GM19463 (cell line): Measurements from ENCODE around the gene NUAK2.

ENCODE experiments used
- ATAC-seq: cut with Tn5 transposase; IDR thresholded peaks from one replicate; pipeline ENCODE4 v1.9.1; 2021; ENCODE audit warnings: mild to moderate bottlenecking, moderate library complexity; ENCODE audit not compliant: unreplicated experiment

NUAK2 gene

DNA sequence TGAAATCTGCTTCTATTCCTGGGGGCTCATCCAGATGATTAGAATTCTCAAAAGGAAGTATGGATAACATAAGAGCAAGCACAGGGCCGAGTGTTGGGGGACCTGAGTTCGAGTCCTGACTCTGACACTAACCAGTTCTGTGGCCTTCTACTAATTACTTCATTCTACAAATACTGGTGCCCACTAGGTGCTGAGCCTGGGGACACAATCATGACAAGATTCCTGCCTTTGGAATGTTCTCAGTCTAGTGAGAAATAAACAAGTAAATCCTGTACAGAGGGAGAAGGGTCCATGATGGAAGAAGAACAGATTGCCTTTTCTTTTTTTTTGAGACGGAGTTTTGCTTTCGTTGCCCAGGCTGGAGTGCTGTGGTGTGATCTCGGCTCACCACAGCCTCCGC lies 2.2 kb upstream of the NUAK2 start:
- no peak for ATAC-seq

DNA sequence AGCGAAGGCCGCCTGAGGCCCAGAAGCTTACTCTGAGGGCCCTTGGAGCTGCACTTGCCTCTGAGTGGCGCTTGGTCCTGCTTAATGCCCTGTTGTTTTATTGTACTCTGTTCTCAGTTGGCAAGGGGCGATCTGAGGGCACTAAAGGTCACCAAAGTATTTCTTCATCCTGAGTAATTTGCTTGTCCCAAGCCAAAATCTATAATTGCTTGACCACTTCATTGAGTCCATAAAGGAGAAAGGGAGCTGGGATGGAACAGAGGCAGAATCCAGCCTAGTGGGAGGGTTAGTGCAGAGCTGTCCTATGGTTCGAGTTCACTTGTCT lies 376 bp upstream of the NUAK2 start:
- ATAC-seq: no peak

DNA sequence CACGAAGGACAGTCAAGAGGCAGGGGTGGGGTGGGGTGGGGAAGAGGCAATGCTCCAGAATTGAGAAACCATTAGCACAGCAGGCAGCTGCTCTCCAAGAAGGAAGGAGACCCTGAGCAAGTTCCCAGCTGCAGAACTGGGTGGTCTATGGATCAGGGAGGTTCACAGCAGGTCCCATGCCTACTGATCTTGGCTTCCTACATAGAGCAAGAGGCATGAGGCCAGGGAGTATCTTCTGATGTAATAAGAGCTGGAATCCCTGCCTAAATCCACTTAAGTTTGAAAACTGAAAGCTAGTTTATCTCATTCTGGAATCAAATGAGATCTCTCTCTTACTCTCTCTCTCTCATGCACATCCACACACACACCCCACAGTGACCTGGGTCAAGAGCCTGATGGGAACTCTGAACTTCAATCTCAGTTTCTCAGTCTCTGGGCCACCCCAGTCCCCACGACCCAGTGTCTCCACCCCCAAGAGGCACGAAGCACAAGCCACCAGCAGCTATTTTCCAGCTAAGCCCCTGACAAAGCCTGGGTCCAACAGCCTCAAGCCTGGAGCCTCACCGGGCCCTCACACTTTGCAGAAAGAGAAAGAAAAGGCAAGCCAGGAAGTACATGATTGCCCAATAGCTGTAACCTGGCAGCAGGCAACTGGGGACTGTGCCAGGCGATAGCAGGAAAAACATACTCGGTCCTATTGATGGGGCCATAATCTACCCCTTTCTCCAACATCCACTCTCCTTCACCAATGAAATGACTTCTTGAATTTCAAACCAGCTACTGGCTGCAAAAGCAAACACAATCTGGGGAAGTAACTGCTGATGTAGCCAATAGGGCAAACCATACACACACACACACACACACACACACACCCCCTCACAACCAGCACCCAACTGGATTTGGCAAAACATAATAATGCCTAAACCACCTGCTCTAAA lies 2.2 kb downstream of the NUAK2 start:
- ATAC-seq: no peak

DNA sequence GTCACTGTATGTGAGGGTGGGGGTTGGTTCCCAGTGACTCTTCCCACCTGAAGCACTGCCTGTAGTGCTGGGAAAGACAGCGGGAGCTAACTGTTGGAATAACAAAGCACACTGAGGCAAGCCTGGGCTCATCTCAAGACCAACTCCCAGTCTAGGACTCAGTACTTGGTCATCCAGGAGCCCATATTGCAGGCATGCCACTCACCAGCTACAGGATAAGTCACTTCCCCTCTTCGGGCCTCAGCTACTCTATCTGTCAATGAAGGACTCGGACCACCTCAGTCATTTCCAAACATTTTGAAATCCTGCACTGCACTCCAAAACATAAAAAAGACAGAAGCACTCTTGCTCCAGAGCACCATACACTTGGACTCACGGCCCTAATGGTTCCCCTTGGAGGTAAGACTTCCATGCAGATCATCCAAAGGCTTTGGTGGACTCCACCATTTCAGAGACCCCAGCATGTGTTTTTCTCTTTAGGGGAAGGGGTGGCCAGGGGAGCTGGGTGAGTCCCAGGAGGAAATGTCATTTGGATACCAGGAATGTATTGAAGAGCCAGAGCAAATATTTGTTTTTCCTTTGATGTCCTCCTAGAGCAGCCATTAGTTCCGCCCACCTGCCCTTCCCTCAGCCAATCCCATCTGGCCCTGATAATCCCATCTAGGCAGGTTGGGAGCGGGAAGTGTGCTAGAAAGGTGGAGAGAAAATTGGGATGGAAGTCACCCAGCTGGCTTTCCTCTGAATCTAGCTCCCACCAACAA lies 3.1 kb downstream of the NUAK2 start:
- no peak for ATAC-seq

DNA sequence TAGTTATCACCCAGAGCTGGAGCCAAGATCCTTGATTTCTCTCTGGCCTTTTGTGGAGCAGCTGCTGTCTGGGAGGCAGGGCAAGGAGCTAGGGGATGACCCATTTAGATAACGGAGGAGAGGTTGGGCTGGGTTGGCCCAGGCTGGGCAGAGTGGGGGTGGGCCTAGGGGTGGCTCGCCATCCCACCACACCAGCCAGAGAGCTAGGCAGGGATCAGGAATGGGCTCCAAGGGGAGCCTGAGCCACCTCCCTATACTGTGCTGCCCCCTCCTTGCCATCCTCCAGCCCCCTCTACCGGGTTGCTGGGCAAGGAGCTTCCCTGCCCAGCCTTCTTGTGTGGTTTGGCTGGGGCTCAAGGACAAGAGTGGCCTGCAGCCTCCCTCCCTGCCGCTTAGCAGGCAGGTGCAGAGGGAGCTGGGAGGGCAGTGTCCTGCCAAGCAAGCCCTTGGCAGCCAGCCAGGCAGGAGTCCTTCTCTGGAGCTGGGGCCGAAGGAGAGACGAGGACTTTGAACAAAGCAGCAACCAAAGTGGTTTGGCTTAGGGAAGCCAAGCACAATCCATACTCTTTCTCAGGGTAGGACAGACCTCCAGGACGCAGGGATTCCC lies 4.1 kb downstream of the NUAK2 start:
- ATAC-seq: no peak

DNA sequence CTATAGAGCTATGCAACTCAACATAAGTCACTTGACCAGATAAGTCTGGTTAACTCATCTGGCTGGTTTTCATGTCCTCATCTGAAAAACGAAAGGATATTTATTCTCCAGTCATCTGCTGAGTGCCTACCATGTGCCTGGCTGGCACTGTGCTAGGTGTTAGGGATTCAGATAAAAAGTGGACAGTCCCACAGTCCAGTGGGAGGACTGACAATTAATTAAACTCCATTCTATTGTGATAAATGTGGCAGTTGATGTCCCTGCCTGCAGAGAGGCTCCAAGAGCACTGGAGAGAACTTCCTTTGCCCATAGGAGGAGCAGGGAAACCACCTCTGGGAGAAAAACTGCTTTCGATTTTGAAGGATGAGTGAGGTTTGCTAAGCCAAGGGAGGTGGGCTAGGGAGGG lies 5.4 kb downstream of the NUAK2 start:
- no peak for ATAC-seq

DNA sequence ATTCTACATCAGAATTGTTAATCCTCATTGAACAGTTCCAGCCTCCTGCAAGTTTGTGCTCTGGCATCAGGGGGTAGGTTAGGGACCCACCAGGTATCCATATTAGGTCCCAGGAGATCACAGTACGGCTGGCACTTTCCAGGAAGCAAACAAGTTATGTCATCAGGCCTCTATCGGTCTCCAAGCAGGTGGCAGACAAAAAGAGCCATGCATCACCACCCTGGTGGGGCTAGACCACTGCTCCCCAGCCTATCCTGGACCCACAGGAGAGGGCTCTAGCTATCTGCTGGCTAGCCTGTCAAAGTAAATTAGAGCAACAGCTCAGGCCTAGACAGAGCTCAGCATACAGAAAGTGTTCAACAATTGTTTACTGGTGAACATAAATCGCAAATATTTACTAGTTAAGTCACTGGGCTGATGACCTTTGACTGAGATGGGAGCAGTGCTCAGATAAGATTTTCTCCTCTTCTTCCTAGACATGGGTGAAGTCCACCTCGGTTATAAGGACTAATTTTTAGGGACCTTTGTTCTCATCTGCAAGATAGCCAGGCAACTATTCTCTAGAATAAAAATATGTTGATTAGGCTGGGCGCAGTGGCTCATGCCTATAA lies 6.4 kb downstream of the NUAK2 start:
- ATAC-seq: no peak

DNA sequence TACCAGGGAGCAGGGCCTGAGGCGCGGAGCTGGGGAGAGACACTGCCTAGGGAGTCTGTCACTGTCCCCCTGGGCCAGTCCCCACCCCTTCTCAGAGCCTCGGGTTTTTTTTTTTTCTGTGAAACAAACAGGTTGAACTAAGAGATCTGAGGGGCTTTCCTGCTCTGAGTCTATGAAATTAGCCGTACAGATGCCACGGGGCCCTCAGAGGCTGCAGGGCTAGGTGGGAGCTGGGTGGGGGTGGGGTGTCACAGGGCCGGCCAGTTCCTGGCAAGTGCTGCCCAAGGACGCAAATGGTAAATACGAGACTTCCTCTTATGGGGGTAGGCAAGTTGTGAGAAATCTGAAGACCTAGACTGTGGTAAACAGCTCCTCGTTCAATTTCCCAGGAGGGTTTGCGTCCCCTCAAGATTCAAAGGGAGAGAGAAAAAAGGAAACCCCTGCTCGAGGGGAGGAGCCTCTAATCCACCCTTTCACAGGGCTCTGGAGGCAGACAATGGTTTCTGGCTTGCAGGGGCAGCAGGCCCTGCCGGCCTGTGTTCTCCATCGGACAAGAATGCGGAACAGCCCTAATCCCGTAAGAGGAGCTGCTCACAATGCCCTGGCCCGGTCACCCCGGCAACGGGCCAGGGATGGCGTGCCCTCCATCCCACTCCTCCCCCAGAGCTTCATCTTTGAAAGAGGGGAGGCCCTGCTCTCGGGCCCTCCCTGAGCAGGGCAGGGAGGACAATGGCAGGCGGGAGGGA lies 7.8 kb downstream of the NUAK2 start:
- ATAC-seq: no peak

DNA sequence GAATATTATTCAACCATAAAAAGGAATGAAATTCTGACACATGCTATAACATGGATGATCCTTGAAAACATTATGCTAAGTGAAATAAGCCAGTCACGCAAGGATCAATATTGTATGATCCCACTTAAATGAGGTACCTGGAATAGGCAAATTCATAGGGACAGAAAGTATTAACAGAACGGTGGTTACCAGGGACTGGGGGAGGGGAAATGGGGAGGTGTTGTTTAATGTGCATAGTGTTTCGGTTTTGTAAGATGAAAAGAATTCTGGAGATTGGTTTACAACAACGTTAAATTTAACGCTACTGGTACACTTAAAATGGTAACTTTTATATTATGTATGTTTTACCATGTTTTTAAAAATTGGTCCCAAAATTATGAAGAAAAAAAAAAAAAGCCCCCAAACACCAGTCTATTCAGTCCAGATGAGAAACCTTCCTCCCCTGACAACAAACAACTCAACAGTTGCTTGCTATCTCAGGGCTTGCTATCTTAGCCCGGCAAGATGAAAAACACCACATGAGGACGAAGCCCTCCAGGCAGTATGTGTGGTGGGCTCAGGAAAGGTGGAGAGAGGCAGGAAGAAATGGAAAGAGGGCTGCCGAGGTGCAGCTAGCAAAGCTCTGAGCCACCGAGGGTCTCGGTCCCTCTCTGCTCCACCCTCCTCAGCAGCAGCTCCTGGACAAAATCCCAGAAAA lies 8.5 kb downstream of the NUAK2 start:
- ATAC-seq: no peak

DNA sequence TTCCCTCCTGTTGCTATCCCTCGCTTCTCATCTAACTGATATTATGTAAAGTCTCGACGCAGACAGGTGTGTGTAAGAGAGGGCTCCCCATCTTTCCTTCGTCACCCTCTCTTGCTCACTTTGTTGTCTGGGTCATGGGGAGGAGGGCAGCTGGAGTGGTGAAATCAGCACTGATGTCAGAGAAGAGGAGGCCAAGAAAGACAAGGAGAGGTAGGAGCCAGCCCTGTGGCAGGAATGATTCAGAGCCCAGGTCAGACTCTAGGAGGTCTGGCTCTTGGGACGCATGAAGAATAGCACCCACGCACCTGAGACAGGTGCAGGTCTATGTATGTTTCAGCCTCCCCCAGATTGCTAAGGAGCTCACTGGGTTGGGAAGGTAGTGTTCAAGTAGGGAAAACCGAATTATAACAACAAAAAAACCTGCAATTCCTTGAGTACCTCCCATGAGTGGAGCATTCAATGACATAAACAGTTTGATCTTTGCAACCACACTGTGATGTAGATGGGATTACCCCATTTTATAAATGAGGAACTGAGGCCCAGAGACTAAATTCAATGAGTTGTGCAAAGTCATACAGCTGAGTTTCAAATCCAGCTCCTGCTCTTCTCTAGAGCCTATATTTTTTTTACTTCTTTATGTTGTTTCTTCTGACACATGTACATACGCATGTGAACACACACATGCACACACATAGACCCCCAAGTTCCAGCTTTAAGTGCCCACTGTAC lies 10.4 kb downstream of the NUAK2 start:
- ATAC-seq: no peak

DNA sequence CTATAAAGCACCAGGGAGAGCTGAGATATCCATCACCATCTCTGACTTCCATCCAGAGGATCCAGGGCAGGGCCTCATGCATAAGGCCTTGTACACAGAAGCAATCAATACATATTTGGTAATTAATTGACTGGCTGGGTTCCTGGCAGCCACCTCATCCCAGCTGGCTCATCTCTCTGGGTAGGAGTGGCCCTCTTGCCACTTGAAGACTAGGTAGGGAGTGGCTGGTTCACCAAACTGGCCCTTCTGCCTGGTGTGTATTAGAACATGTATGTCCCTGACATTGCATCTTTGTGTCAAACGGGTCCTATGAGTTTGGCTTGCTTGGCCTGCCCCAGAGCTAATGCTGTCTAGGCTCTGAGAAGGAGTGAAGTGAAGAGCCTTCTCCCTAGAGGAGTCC lies 11.8 kb downstream of the NUAK2 start:
- no peak for ATAC-seq

DNA sequence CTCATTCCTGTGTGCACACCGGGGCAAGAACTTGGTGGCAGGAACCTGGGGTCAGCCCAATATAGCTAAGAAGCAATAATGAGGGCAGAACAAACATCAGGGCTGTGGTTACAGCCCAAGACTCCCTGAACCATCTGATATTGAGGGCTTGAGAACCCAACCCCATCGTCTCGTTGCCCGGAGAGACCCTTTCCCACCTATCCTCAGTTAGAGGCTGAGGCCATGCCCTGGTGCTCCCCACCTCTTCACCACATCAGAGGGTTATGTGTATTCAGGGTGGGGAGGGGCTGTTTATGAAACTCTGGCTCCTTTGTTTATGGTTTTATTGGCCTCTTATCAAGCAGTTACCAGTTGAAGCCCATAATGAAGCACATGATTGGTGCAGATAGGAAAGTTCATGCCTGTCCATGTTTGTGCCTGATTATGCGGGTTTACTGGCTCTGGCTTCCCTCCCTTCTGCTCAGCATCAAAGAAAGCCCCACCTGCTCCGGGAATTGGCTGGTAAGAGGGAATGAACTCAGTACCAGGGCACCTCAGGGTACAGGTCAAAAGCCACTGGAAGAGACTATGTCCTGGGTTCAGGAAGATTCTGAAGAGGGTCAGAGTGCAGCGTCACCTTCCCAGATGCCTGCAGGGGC lies 14.5 kb downstream of the NUAK2 start:
- ATAC-seq: no peak

DNA sequence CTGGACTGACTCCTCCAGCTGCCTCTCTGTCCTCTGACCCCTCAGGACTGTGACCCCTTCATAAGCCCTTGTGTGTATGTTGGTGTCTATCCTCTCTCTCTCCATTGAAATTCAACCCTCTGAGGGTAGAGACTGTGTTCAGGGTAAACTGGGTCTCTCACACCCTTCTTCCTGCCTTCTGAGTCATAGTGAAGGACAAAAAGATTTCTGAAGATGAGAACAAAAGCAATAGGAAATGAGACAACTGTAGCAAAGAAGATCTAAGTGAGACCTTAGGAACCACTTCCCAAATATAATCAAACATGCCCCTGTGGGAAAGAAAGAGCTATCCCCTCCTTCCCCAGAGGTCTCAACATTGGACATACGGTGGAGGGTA lies 16.9 kb downstream of the NUAK2 start:
- no peak for ATAC-seq

DNA sequence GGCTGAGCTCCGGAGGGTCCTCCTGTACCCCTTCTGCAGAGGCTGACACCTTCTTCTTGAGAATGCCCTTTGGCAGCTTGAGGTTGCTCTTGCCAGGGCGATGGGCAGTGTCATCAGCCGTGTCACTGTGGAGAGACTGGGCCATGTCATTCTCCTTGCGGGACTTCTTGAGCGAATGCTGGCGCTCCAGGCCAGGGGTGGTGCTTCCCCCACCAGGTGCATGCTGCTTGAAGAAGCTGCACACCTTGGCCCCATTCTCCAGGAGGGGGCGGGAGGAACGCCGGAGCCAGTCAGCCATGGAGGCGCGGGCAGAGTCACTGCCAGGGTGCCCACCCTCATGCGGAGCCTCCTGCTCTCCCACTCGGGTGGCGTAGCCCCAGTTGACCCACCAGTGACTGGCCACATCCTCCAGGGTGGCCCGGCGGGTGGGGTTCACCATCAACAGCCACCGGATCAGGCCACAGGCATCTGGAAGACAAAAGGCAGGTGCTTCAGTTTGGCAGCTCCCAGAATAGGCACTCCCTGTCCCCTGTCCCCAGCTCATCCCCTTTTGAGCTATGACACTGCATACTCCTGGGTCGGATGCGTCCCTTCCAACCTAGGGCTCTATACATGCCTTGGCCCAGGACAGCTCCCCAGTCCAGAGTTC lies 17.4 kb downstream of the NUAK2 start:
- no peak for ATAC-seq

DNA sequence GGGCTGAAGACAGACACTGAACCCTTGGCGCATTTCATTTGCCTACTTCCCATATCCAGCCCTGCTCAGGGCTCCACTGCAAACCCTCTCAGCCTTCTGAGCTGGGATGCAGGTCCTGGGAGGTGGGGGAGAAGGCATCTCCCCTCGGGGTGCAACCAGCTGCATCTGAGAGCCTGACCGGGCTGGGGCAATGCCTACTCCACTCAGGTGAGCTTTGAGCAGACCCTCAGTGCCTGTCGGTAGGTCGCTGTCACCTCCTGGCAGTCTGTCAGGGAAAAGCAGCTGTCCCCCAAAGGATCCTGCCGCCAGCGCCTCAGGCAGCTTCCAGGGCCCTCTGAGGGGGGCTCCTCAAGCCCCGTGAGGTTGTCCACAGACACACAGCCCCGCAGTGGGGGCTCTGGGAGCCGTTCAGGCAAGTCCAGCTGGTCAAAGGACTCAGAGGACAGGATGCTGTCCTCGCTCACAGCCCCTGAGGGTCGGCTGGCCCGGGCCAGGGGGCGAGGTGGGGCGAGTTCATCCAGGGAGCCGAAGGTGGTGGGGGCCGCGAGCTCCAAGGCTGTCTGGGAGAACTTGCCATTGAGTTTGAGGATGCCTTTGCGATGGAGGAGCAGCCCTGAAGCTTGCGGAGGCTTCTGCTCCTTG lies 18.2 kb downstream of the NUAK2 start:
- ATAC-seq: no peak

DNA sequence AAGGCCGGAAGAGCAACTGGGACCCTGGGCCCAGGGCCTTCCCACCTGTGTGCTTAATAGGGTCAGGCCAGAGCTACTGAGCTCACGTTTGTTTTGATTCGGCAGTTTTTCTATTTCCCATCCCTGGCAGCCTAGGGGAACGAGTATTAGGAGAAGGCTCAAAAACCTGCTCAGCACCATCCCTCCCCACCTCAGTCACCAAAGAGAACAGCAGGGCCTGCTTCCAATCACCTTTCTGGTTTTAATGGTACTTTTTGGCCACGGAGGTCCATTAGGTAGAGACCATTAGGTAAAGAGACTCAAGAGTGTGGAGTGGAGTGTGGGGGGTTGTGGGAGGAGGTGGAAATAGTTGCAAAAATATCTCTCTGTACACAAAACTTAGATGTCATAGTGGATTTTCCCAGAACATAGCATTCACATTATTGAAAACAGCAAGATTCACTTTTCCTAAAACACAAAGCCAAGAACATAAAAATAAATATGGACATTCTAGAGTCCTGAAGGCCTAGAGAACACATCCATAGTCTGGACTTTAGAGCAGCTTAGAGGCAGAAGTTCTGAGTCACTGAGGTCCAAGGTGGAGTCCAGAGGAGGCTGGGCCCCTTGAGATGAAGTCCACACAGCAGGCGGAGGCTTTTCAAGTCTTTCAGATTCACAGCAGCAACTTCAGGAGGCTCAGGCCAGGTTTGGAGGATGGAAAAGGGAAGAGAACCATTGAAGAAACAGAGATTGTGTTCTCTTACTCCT lies 19.5 kb downstream of the NUAK2 start:
- no peak for ATAC-seq

DNA sequence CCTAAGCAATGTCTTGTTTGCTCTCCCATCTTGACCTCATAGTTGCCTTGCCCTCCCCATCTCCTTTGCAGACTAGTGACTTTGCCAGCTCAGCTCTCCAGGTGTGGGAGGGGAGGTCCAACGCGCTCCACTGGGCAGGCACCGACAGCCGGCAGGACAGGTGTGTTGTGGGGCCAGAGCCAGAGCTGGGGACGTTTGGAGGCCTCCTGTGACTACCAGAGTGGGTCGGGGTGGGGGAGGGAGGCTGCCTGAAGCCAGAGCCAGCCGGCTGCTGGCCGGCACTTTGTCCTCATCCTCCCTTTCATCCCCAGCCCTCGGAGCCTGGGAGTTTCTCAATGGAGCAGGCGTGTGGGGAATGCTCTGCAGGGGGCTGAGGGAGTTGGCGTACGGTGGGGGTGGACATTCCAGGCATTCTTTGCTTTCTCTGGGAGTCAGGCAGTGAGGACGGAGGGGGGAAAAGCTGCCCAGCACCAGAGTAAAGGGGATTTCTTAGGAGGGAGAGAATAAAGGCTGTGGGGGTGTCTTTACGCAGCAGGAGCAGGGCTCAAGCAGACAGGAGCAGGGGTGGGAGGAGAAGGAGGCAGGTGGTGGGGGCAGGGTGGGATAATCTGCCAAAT lies 20.2 kb downstream of the NUAK2 start:
- ATAC-seq: no peak
